ENCODE data around the gene STXBP5L.

DNA sequence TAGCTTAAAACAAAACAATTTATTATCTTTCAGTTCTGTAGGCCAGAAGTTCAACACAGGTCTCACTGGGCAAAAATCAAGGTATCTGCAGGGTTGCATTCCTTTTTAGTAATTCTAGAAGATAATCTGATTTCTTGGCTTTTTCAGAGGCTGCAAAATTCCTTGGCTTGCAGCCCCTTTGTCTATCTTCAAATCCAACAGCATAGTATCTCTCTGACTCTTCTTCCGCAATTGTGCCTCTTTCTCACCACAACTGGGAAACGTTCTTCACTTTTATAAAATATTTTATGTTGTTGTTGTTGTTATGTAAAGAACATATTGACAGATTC lies 218.7 kb downstream of the STXBP5L start:
- TF ChIP-seq ZNF207 (IDR thresholded peaks at IDR 0.05; ENCODE audit: borderline replicate concordance), result no peak
- TF ChIP-seq STAT1 (conservative IDR thresholded peaks at IDR 0.05), result no peak
- TF ChIP-seq, protein P1, sequence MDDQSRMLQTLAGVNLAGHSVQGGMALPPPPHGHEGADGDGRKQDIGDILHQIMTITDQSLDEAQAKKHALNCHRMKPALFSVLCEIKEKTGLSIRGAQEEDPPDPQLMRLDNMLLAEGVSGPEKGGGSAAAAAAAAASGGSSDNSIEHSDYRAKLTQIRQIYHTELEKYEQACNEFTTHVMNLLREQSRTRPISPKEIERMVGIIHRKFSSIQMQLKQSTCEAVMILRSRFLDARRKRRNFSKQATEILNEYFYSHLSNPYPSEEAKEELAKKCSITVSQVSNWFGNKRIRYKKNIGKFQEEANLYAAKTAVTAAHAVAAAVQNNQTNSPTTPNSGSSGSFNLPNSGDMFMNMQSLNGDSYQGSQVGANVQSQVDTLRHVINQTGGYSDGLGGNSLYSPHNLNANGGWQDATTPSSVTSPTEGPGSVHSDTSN (IDR thresholded peaks at IDR 0.05; ENCODE audit: insufficient replicate concordance, low read depth, low read length), result no peak
